HG03565 (cell line): ENCODE results near the gene RBM20.
"Not testable (repeated sequence)": the region's sequence is repeated elsewhere in the genome, so short reads cannot be mapped to it uniquely, and the experiment has no call there.

Experiments
- ATAC-seq: cut with Tn5 transposase; IDR thresholded peaks from one replicate; pipeline ENCODE4 v1.9.1; 2021; ENCODE audit warnings: mild to moderate bottlenecking, moderate library complexity; ENCODE audit not compliant: unreplicated experiment

Gene RBM20

GRCh38 chr10:110625356-110625894 lies 18.7 kb upstream of the RBM20 start:
- no peak for ATAC-seq

GRCh38 chr10:110625951-110626855 lies 17.9 kb upstream of the RBM20 start:
- no peak for ATAC-seq

- no peak for ATAC-seq
Measured at GRCh38 chr10:110628161-110628560, 16.0 kb upstream of the RBM20 start.

DNA sequence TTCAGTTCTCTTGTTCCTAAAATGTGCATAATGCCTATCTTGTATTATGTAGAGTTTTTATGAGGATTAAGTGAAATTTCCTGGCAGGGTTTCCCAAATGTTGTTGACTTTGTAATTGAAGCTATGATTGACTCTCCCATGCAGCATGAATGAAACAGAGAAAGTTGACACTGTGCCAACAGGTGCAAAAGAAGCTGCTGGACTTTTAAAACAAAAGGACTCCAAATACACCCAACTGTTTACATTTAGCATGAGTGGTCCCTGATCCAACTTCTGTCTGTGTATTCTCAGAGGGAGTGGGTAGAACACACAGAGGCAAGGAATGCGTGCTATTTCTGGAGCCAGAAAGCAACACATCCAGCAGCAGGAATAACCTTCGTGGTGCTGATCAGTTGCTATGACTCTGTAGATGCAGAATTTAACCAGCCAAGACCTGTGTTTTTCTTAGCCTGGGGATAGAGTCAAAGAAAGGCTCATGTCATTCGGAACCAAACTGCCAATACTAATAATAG lies 14.4 kb upstream of the RBM20 start:
- ATAC-seq, result no peak

DNA sequence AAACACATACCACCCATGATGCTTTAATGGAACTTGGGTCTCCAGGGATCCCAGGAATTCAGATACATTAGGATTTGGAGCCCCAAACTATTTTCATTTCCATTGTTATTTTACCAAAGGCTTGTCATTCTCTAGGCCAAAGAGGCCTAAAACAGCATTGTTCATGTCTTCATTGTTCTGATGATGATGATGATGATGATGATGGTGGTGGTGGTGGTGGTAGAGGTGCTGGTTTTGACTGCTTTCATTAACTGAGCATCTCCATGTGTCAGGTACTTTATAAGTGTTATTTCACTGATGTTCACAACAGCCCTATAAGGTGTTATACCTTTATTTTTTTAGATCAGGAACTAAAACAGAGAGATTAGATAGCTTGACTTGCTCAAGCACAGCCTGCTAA lies 12.2 kb upstream of the RBM20 start:
- no peak for ATAC-seq

DNA sequence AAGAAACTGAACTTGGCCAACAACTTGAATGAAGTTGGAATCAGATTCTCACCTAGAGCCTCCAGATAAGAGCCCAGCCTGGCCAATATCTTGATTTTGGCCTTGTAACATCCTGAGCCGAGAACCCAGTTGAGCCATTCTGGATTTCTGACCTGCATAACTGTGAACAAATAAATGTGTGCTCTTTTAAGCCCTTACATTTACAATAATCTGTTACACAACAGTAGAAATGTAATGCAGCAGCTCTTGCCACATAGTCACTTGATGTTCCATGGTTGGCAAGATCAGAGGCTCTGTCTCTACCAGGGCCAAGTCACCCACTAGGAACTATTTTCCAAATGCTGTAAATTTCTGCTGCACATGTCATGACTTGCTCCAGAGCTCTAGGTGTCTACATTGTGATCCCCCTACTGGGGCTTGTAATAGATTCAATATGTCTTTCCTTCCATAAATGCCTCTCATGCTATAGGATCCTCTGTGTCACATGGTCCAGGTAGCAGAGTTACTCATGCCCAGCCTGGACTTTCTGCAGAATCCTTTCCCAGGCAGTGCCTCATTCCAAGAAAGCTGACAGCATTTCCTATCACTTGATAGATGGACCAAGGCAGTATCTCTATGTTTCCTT lies 11.4 kb upstream of the RBM20 start:
- ATAC-seq, result no peak

DNA sequence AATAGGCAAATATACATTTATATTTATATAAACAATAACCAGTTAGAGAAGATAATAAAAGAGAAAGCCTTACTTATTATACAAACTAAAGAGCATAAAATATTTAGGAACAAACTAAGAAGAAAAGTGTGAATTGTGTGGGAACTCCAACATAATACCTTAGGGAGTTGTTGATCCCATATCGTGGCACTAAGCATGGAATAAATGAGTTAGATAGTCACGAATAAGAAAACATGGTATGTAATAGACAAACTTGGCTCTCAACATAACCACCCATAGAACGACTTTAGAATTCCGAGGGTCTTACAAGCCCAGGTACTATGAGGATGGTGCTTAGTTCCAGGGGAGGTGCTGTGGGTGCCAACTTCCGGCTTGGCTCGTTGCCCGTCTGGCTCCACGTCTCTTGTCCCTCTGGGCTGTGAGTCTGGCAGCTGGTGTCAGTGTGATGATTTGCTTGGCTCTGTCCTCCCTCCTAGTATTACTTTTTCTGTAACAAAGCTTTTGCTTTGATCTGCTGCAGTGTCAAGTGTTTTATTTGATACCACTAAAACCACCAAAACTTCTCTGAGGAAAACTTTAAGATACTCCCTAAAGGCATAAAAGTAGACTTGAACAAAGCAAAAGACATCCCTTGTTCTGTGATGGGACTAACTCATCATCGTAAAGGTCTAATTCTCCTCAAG lies 9.5 kb upstream of the RBM20 start:
- no peak for ATAC-seq

DNA sequence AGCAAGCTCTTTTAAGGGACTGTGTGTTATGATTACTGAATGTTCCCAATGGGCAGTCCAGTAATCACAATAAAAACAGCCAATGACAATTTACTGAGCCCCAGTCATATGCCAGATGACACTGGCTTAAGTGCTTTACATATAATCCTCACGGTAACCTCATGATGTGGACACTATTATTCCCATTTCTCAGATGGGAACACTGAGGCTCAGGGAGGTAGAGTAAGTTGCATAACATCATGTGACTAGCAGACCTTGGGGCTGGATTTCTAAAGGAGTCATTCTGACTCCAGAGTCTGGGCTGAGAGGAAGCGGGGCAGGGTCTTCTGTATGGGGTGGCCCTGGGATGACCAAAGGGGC lies 7.6 kb upstream of the RBM20 start:
- ATAC-seq, result no peak

DNA sequence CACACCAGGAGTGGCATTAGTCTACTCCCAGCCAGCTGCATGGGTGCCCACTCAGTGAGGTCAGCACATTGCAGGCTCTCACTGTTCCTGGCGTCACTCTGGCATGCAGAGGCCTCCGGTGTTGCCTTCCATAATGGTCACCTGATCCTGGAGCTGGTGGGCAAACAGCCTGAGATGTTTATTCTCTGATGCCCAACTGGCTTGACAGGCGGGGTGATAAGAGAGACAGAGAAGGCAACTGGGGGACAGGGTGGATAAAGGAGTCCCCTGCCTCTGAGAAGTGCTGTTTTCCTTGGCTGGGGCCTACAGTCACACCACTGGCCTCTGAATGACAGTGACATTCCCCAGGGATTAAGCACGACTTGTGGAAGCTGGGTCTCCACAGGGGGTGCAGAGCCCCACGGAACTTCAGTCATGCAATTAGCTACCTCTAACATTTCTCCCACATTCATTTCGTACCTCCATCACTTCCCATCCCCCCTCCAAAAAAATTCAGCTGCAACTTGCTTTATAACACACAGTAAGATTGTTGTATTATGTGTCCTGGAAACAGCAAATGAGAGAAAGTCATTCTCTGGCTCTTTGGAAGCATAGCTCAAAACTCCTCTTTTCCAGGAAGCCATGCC lies 7.1 kb upstream of the RBM20 start:
- ATAC-seq, result no peak

- ATAC-seq, result no peak
Measured at GRCh38 chr10:110637558-110638053, 6.5 kb upstream of the RBM20 start.

GRCh38 chr10:110638319-110638718 lies 5.8 kb upstream of the RBM20 start:
- no peak for ATAC-seq

DNA sequence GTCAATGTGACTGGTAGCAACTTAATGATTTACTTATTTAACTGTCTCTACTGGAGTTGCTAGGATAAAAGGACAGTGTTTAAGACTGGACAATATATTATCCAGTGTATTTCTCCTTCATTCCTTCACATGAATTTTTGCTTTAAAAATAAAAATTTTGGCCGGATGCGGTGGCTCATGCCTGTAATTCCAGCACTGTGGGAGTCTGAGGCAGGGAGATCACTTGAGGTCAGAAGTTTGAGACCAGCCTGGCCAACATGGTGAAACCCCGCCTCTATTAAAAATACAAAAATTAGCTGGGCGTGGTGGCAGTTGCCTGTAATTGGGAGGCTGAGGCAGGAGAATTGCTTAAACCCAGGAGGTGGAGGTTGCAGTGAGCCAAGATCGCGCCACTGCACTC lies 5.1 kb upstream of the RBM20 start:
- not testable (repeated sequence) for ATAC-seq

- not testable (repeated sequence) for ATAC-seq
Measured at GRCh38 chr10:110639858-110640257, 4.3 kb upstream of the RBM20 start.

GRCh38 chr10:110641256-110641655 lies 2.9 kb upstream of the RBM20 start:
- peak; percentile 35 for ATAC-seq

DNA sequence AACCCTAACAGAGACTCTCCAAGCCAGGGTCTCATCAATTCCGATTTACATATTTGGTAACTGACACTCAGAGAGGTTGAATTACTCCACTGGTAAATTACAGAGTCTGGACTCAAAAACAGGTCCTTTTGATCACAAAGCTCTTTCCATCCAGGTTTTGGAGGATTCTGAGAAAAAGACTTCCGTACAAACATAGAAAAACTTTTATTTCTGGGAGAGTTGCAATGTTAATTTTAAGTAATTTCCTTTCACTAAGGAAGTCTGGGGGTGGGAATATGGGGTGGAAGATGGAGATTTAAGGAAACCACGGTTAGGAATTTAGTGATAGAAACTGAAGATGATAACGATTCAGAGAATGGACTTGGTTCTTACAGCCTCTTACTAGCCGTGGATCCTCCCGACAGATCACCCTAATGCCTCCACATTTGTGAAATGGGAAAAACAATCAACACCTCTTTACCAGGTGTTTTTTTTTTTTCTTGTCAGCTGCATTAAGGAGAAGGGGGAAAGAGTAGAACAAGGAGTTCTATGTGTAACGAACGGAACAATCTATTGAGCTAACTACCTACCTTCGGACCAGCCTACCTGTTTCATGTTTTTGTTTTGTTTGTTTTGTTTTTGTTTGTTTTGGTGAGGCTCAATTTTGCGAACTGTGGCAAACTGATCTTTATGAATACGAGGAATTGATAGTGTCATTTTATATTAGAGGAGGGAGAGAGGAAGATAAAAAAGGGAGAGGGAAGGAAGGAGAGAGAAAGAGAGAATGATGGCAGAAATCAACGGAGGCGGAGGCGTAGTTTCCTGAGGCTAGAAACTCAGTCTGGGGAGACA lies 1.7 kb upstream of the RBM20 start:
- ATAC-seq, result no peak

GRCh38 chr10:110643035-110643652 lies 992 bp upstream of the RBM20 start:
- ATAC-seq, result no peak

GRCh38 chr10:110644598-110645462 lies 694 bp downstream of the RBM20 start:
- ATAC-seq, result no peak

DNA sequence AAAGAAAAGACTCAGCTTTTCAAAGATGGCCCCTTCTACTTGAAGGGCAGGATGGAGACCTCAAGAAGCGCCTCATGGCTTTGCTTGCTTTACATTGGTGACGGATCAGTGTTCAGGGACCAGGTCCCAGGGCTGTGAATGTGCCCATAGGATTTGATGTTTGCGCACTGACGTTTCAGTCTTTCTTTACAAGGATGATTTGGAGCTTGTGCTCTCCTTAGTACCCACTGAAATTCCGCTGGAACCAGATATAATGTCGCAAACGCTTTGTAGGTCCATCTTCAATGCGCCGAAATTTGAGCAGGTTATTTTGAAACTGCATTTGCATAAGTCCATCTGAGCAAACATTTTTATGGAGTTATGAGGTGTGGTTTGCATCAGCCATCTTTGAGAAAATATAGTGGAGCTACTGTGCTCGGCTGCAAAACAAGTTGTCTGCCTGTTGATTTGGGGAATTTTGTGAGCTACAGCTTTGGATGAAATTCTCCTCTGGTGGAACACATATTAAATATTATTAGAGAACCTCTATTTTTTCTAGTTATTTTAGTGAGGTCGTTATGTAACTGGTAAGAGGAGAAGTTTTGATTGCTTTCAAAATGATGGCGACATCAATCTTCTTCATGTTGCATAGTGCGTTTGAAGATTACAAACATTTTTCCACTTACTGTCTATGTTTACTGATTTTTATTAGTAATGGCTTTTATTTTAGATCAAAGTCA lies 2.4 kb downstream of the RBM20 start:
- no peak for ATAC-seq
